NCI-H2171 treated with DMSO at 0.1 percent for 48 hours (cell line): Measurements from ENCODE around the gene SYCN.
"Not testable (repeated sequence)": the region's sequence is repeated elsewhere in the genome, so short reads cannot be mapped to it uniquely, and the experiment has no call there.

Experiments used
- DNase-seq: peaks from one replicate; lab custom pipeline; 2025; lab: John Stamatoyannopoulos, UW

Gene SYCN

GRCh38 chr19:39203372-39204341 is at the start of gene SYCN:
SYCN (minus strand) TSS chr19:39204263; CDS start chr19:39204254, 9 bp downstream.
- DNase-seq = no peak

DNA sequence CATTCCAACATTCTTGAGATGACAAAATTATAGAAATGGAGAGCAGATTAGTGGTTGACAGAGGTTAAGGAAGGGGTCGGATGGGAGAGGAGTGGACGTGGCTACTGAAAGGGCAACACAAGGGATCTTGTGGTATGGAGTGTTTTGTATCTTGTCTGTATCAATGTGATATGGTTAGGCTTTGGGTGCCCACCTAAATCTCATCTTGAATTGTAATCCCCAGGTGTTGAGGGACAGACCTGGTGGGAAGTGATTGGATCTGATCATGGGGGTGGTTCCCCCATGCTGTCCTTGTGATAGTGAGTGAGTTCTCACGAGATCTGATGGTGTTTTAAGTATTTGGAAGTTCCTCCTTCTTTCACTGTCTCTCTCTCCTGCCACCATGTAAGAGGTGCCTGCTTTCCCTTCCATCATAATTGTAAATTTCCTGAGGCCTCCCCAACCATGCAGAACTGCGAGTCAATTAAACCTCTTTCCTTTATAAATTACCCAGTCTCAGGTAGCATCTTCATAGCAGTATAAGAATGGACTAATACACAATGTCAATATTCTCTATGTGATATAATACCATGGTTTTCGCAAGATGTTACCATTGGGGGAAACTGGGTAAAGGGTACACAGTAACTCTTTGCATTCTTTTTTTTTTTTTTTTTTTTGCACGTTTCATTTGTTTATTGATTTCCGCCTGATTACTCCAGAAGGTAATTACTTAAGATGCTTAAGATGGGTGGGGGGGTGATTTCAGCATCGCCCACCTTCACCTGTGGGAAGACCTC is 49.5 kb upstream of the SYCN start:
- DNase-seq = no peak

- peak; percentile 17 for DNase-seq
Measured at GRCh38 chr19:39252458-39252857, 48.4 kb upstream of the SYCN start.

- DNase-seq = no peak
Measured at GRCh38 chr19:39251846-39252245, 47.8 kb upstream of the SYCN start.

DNA sequence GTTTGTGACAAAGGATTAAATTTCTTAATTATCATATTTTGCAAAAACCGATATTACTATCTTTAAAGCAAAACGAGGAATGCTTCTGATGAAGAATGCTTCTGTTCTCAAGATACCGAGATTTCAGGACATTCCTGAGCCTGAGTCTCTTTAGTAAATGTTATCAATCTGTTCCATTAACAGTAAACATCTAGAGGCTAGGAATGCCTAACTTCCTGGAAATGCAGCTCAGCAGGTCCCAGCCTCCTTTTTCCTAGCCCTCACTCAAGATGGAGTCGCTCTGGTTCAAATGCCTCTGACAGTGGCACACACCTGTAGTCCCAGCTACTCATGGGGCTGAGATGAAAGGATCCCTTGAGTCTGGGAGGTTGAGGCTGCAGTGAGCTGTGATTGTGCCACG is 47.0 kb upstream of the SYCN start:
- no peak for DNase-seq

- no peak for DNase-seq
Measured at GRCh38 chr19:39248806-39249205, 44.7 kb upstream of the SYCN start, which contains the start of gene IFNL4. IFNL4 (minus strand) TSS chr19:39248856.

GRCh38 chr19:39247701-39248664 is 43.9 kb upstream of the SYCN start:
- no peak for DNase-seq

- DNase-seq = no peak
Measured at GRCh38 chr19:39246951-39247669, 43.0 kb upstream of the SYCN start.

DNA sequence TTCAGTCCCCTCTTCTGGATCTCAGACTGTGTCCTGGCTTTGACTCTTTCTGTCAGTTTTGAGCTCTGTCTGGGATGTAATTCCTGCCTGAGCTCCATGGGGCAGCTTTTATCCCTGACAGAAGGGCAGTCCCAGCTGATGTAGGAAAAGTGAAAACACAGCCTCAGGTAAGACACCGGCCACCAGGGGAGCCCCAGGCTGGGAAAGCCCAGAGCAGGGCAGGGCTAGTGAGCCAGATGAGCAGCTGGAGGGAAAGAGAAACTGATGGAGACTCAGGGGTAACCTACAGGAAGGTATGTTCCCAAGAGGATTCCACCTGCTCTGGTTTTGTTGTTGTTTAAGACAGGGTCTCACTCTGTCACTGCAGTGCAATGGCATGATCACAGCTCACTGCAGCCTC is 41.1 kb upstream of the SYCN start:
- peak; percentile 63 for DNase-seq

DNA sequence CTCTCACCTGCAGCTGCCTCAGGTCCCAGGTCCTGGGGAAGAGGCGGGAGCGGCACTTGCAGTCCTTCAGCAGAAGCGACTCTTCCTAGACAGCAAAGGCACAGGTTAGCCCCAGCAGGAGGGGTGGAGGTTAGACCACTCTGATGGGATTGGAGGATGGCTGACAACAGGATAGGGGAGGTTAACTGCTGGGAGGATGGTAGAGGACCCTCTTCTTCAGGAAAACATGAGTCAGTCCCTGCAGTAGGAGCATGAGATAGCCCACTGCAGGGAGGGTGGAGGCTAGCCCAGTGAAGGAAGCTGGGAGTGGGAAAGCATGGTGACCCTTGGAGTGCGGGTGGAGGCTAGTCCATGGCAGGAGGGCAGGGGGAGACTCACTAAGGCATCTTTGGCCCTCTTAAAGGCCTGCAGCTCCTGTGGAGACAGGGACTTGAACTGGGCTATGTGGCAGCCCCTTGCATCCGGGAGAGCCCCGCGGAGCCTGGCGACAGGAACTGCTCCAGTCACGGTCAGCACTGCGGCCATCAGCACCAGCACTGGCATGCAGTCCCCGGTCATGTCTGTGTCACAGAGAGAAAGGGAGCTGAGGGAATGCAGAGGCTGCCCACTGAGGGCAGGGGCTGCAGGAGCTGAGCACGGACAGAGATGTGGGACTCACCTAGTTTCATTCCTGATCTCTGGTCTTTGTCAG is 40.5 kb upstream of the SYCN start, which contains the start of gene IFNL3:
Gene IFNL3 (minus strand): TSS at position 597 of the 691 bp plus-strand sequence. CDS start 39 bp downstream, at position 558.
- not testable (repeated sequence) for DNase-seq

GRCh38 chr19:39243741-39244140 is 39.7 kb upstream of the SYCN start:
- not testable (repeated sequence) for DNase-seq

DNA sequence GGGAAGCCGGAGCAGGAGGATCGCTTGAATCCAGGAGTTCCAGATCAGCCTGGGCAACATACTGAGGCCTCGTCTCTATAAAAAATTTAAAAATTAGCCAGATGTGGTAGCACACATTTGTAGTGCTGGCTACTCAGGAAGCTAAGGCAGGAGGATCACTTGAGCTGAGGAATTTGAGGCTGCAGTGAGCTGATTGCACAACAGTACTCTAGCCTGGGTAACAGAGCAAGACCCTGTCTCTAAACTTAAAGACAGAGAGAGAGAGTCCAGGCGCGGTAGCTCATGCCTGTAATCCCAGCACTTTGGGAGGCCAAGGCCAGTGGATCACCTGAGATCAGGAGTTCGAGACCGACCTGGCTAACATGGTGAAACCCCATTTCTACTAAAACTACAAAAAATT is 36.4 kb upstream of the SYCN start:
- DNase-seq = no peak

DNA sequence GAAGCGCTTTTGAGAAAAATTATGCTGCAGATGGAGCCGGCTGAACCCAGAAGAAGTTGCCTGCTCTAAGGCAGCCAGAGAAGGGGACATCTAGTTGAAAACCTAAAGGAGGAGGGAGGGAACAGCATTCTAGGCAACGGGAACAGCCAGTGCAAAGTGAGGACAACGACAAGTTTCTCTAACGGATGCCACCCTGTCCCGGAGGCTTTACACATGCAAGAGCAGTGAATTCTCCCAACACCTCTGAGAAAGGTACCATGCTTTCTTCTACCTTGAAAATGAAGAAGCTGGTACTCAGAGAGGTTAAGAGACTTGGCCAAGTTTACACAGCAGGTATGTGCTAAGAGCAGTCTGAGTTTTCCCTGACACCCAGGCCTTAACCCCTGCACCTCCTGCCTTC is 34.9 kb upstream of the SYCN start:
- DNase-seq = no peak

DNA sequence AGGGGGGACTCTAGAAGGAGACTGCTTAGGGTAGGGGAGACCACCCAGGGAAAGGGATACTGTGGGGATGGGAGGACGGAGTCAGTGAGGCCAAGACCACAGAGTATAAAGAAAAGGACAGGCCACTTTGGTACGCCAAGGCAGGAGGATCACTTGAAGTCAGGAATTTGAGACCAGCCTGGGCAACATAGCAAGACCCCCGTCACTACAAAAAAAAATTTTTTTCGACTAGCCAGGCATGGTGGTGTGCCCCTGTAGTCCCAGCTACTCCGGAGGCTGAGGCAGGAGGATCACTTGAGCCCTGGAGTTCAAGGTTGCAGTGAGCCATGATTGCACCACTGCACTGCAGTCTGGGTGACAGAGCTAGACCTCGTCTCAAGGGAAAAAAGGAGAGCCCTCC is 34.1 kb upstream of the SYCN start:
- no peak for DNase-seq

- DNase-seq = no peak
Measured at GRCh38 chr19:39237200-39238184, 33.4 kb upstream of the SYCN start.

DNA sequence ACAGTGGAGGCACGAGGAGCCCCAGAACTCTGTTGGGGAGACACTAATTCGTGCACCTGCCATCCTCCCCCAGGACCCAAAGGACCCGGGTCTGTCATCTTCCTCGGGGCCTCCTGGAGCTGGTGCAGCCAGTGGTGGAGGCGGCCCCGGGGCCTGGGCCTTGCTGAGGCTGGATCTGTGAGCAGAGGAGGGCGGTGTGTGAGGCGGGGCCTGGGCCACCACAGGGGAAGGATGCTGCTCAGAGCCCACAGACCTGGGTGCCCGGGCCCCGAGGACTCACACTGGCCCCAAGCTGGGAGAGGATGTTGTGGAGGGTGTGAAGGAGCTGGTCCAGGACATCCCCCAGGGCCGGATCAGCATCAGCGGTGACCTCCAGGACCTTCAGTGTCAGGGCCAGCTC is 32.5 kb upstream of the SYCN start:
- DNase-seq = no peak

DNA sequence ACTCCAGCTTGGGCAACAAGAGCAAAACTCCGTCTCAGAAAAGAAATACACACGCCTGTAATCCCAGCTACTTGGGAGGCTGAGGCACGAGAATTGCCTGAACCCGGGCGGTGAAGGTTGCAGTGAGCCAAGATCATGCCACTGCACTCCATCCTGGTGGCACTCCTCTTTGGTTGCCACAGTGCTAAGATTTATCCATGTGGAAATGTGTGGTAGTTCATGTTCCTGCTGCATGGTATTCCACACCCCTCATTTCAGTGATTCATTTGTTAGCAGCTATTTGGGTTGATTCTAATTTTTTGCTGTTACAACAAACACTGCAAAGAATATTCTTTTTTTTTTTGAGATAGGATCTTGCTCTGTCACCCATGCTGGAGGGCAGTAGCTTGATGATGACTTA is 28.6 kb upstream of the SYCN start:
- no peak for DNase-seq

DNA sequence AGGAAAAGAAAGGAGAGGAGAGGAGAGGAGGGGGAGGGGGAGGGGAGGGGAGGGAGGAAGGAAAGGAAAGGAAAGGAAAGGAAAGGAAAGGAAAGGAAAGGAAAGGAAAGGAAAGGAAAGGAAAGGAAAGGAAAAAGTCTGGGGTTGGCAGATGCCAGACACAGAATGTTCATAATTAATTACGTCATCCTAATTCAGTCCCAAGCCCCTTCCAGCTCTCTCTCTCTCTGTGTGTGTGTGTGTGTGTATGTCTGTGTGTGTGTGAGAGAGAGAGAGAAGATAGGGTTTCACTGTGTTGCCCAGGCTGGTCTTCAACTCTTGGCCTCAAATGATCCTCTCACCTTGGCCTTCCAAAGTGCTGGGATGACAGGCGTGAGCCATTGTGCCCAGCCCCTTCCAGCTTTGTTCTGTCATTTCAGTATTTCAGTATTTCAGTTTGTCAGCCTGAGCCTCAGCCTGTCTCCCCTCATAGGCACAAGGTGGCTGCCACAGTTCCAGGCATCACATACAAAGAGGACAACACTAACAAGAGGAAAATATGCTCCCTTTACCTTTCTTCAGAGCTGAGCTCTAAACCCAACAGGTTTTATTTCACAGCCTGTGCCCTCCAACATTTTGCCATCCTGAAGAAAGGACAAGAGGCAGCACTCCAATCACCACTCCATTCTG is 26.2 kb upstream of the SYCN start:
- no peak for DNase-seq

- DNase-seq = no peak
Measured at GRCh38 chr19:39224910-39225309, 20.8 kb upstream of the SYCN start.
